DND-41 (cell line): ENCODE data around the gene ADORA3.

Experiments used
- CTCF ChIP-seq: IDR thresholded peaks from 2 replicates; pipeline ENCODE4 v1.5.1; 2012; ENCODE audit warnings: borderline replicate concordance, low read length, moderate library complexity, mild to moderate bottlenecking; ENCODE audit not compliant: poor library complexity, severe bottlenecking; ENCODE audit errors: extremely low read depth
- EZH2 ChIP-seq: IDR thresholded peaks from 3 replicates; pipeline ENCODE4 v1.6.1; 2012; ENCODE audit warnings: borderline replicate concordance, low read depth, mild to moderate bottlenecking, moderate library complexity, low read length, inconsistent platforms; ENCODE audit not compliant: severe bottlenecking

DNA sequence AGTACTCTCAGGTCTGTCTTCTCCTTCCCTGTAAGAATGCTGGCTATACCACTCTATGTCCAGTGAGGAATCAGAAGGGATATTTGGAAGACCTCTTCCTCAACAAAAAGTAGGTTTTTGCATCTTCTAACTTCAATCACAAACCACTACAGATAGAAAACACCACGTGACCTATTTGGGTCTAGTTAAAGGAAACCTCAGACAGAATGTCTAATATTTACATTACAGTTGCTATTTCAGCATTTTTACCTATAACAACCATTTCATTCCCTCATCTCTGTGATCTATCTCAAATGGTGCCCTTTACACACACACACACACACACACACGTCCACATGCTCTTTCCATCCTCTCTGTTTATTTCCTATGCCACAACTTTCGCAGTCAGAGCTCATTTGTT is 7.9 kb upstream of the ADORA3 start:
- TF ChIP-seq CTCF, result no peak
- TF ChIP-seq EZH2, result no peak
